HG02973 (cell line): ENCODE measurements around the gene DNLZ.

Experiments used
- ATAC-seq: cut with Tn5 transposase; IDR thresholded peaks from one replicate; pipeline ENCODE4 v1.9.1; 2021; ENCODE audit warnings: moderate library complexity; ENCODE audit not compliant: unreplicated experiment

DNLZ gene

GRCh38 chr9:136333486-136333885 lies 30.1 kb downstream of the DNLZ start:
- ATAC-seq = no peak

- ATAC-seq = no peak
Measured at GRCh38 chr9:136333045-136333444, 30.5 kb downstream of the DNLZ start.

- ATAC-seq = no peak
Measured at GRCh38 chr9:136332482-136332983, 31.0 kb downstream of the DNLZ start.

GRCh38 chr9:136331556-136332481 lies 31.7 kb downstream of the DNLZ start:
- no peak for ATAC-seq

GRCh38 chr9:136331030-136331429 lies 32.5 kb downstream of the DNLZ start:
- no peak for ATAC-seq

GRCh38 chr9:136330406-136330990 lies 33.0 kb downstream of the DNLZ start:
- no peak for ATAC-seq

- ATAC-seq = no peak
Measured at GRCh38 chr9:136329636-136330405, 33.7 kb downstream of the DNLZ start.

- ATAC-seq = no peak
Measured at GRCh38 chr9:136329211-136329627, 34.3 kb downstream of the DNLZ start.

GRCh38 chr9:136328622-136329041 lies 34.9 kb downstream of the DNLZ start:
- ATAC-seq = no peak

- no peak for ATAC-seq
Measured at GRCh38 chr9:136328011-136328621, 35.4 kb downstream of the DNLZ start.

GRCh38 chr9:136327304-136327974 lies 36.1 kb downstream of the DNLZ start, which contains the start of gene GPSM1:
Gene GPSM1 (plus strand): TSS chr9:136327539. CDS start chr9:136327696, 157 bp downstream.
- ATAC-seq = no peak

- ATAC-seq = no peak
Measured at GRCh38 chr9:136326761-136327303, 36.7 kb downstream of the DNLZ start.

GRCh38 chr9:136326061-136326760 lies 37.3 kb downstream of the DNLZ start:
- no peak for ATAC-seq

- no peak for ATAC-seq
Measured at GRCh38 chr9:136325358-136325757, 38.2 kb downstream of the DNLZ start.

- ATAC-seq = no peak
Measured at GRCh38 chr9:136324501-136325300, 38.8 kb downstream of the DNLZ start.

- ATAC-seq = no peak
Measured at GRCh38 chr9:136323371-136323789, 40.2 kb downstream of the DNLZ start.

- ATAC-seq = no peak
Measured at GRCh38 chr9:136322756-136323330, 40.7 kb downstream of the DNLZ start.

- ATAC-seq = no peak
Measured at GRCh38 chr9:136321561-136321960, 42.0 kb downstream of the DNLZ start.
